GM12891 (cell line): ENCODE measurements around the gene CYP4F8.

Source experiments
- PAX5 ChIP-seq: IDR thresholded peaks from 2 replicates; pipeline ENCODE4 v1.6.1; 2011; ENCODE audit warnings: low read length, moderate library complexity, mild to moderate bottlenecking; ENCODE audit not compliant: insufficient read depth, severe bottlenecking
- POLR2A ChIP-seq: IDR thresholded peaks from 2 replicates; pipeline ENCODE4 v1.6.1; 2011; ENCODE audit warnings: low read depth, low read length, control low read depth
- POLR2AphosphoS5 ChIP-seq: IDR thresholded peaks from 2 replicates; pipeline ENCODE4 v1.6.1; 2011; ENCODE audit warnings: low read depth, low read length, control low read depth
- SPI1 ChIP-seq: IDR thresholded peaks from 2 replicates; pipeline ENCODE4 v1.6.1; 2011; ENCODE audit warnings: low read depth, low read length, control low read depth
- TAF1 ChIP-seq: IDR thresholded peaks from 2 replicates; pipeline ENCODE4 v1.6.1; 2011; ENCODE audit warnings: low read depth, low read length, control low read depth

- TF ChIP-seq POLR2AphosphoS5 (no peak), POLR2A (no peak), PAX5 (no peak), TAF1 (no peak), SPI1 (no peak)
These were observed 30.9 kb upstream of the CYP4F8 start for GRCh38 chr19:15584095-15584494.
